Measurements from ENCODE around the gene COL19A1. TPM values are rescaled to one million over a fixed set of nuclear protein-coding genes. Genes with fewer than 3 reads are reported as not detected.

COL19A1 gene
- total and polyA plus RNA-seq, 9 of the 15 experiments (the other 6 are each of a cell fraction or from before 2014, with no cell fraction given) = not detected

DNA sequence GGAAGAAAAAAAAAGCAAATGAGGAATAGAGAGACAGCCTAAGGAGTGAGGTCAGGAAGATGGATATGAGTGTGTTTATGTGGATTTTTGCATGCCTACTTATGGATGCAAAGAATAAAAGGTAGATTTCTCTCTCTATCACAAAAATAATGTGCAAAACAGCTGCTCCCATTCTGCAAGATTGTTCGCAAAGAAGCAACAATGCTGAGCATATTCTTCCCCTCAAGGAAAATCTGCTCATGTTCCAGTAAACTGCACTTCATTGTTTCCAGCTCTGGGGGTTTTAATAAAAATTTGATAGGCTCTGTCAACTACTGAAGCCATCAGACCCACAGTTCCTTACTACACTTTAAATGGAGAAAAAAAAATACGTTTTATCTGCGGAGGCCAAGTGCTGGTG lies 259.2 kb downstream of the COL19A1 start (continued):
- TF ChIP-seq REST (IDR thresholded peaks at IDR 0.05; ENCODE audit: borderline replicate concordance) (no peak), REST (CRISPR knock-in tag; IDR thresholded peaks at IDR 0.05; ENCODE audit: low read depth) (no peak), NCOA6 (IDR thresholded peaks at IDR 0.05) (no peak), SREBF1 (IDR thresholded peaks at IDR 0.05; ENCODE audit: borderline replicate concordance, low read depth, low read length) (no peak), NR1H2 (CRISPR knock-in tag; IDR thresholded peaks at IDR 0.05) (no peak), MCM2 (IDR thresholded peaks at IDR 0.05; ENCODE audit: low read depth) (no peak), NCOA1 (IDR thresholded peaks at IDR 0.05; ENCODE audit: low read depth) (no peak), HDAC2 (IDR thresholded peaks at IDR 0.05) (no peak), ZNF12 (CRISPR knock-in tag; IDR thresholded peaks at IDR 0.05) (no peak), DNMT1 (IDR thresholded peaks at IDR 0.05) (no peak)
